Suprapubic skin (tissue), 4 donors: ENCODE measurements around the gene PDIA6. TPM values are rescaled to one million over a fixed set of nuclear protein-coding genes. Genes with fewer than 3 reads are reported as not detected.

ENCODE experiments used
- DNase-seq, 2 donors: peaks; one replicate each; pipeline ENCODE4 v3.0.0-alpha.2; 2019; ENCODE audit warnings: low spot score in 2 of 2
- H3K27ac ChIP-seq: fragments of 200-600 bp; sonication (generic); one replicate; pipeline ENCODE4 v1.5.1; 2019
- H3K27me3 ChIP-seq: fragments of 200-600 bp; sonication (generic); one replicate; pipeline ENCODE4 v1.5.1; 2019
- H3K36me3 ChIP-seq: fragments of 200-600 bp; sonication (generic); one replicate; pipeline ENCODE4 v1.5.1; 2019
- H3K4me1 ChIP-seq: fragments of 200-600 bp; sonication (generic); one replicate; pipeline ENCODE4 v1.5.1; 2019
- H3K4me3 ChIP-seq: fragments of 200-600 bp; sonication (generic); one replicate; pipeline ENCODE4 v1.5.1; 2019; ENCODE audit warnings: mild to moderate bottlenecking
- H3K9me3 ChIP-seq: fragments of 200-600 bp; sonication (generic); one replicate; pipeline ENCODE4 v1.5.1; 2019
- CTCF ChIP-seq, 2 donors: fragments of 200-600 bp in 1 of 2; fragments of 450-650 bp in 1 of 2; sonication (generic) in 1 of 2; IDR thresholded peaks; one replicate each; pipeline ENCODE4 v1.5.1; 2016 to 2019; ENCODE audit warnings: antibody characterized with exemption in 2 of 2, mild to moderate bottlenecking in 1 of 2, moderate library complexity in 1 of 2
- EP300 ChIP-seq: sonication (generic); formaldehyde crosslinking; IDR thresholded peaks from one replicate; pipeline ENCODE4 v1.6.1; 2017; ENCODE audit warnings: antibody characterized with exemption
- POLR2A ChIP-seq, 2 donors: fragments of 450-650 bp; IDR thresholded peaks; one replicate each; pipeline ENCODE4 v1.6.1; 2017; ENCODE audit warnings: antibody characterized with exemption in 2 of 2, mild to moderate bottlenecking in 2 of 2, moderate library complexity in 2 of 2
- POLR2AphosphoS5 ChIP-seq, 3 donors: sonication (generic); formaldehyde crosslinking; IDR thresholded peaks; one replicate each; pipeline ENCODE4 v1.6.1; 2017; ENCODE audit warnings: antibody characterized with exemption in 3 of 3
- WGBS: methylation state at CpG from one replicate; pipeline ENCODE4 v1.1.5; 2018; 5-methylcytosine and 5-hydroxymethylcytosine counted together
- total RNA-seq, 4 donors: library from RNA; depleted of rRNA; stranded (reverse); fragments of >200 nt; gene quantifications; one replicate each; pipeline ENCODE4 v1.1.0, GENCODE V29; 2016

PDIA6 gene
- total RNA-seq, 4 donors from 2014 or later = 40.2 to 77.5 (median 63.1) TPM

DNA sequence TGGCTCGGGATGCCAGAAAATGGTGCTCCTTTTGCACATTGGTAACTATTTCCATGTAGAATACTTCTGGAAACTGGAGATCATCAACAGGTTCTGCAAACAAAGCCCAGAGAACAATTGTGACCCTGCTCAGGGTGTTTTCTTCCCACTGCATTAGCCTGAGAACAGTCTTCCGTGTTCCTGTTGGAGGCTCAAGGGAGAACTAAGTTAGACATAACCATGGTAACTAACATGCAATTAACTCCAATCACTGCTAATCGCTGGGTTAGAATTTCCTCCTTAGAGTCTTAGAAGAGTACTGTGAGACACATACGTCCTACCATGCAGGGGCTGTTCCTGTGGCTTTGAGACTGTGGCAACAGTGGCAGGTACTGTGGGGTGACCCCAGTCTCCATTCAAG is 36.0 kb upstream of the PDIA6 start:
- 83% methylated on average over 4 of the region's 4 CpGs for WGBS
- no peaks in the 10 kb centered on the region for H3K9me3 ChIP-seq
- H3K4me1 ChIP-seq = peaks cover 6% of the 10 kb centered on the region
- H3K36me3 ChIP-seq = no peaks in the 10 kb centered on the region
- no peak for DNase-seq
- no peak overlapping the region for H3K27ac ChIP-seq
- no peak for TF ChIP-seq POLR2AphosphoS5 (IDR thresholded peaks at IDR 0.05)
- TF ChIP-seq POLR2A (IDR thresholded peaks at IDR 0.05) = no peak
- TF ChIP-seq EP300 = no peak
- no peak for TF ChIP-seq CTCF (IDR thresholded peaks at IDR 0.05)
- peaks cover 13% of the 10 kb centered on the region for H3K27me3 ChIP-seq
- H3K4me3 ChIP-seq = no peak overlapping the region

- Histone ChIP-seq H3K4me1 (peaks cover 6% of the 10 kb centered on the region), H3K27ac (no peak overlapping the region), H3K36me3 (no peaks in the 10 kb centered on the region), H3K27me3 (peaks cover 13% of the 10 kb centered on the region), H3K9me3 (no peaks in the 10 kb centered on the region), H3K4me3 (no peak overlapping the region)
- TF ChIP-seq CTCF (IDR thresholded peaks at IDR 0.05) (no peak), EP300 (no peak), POLR2AphosphoS5 (IDR thresholded peaks at IDR 0.05) (no peak), POLR2A (IDR thresholded peaks at IDR 0.05) (no peak)
- no peak for DNase-seq
- 73% methylated on average over 7 of the region's 7 CpGs for WGBS
Observed at GRCh38 chr2:10847008-10847407, 34.4 kb upstream of the PDIA6 start.

DNA sequence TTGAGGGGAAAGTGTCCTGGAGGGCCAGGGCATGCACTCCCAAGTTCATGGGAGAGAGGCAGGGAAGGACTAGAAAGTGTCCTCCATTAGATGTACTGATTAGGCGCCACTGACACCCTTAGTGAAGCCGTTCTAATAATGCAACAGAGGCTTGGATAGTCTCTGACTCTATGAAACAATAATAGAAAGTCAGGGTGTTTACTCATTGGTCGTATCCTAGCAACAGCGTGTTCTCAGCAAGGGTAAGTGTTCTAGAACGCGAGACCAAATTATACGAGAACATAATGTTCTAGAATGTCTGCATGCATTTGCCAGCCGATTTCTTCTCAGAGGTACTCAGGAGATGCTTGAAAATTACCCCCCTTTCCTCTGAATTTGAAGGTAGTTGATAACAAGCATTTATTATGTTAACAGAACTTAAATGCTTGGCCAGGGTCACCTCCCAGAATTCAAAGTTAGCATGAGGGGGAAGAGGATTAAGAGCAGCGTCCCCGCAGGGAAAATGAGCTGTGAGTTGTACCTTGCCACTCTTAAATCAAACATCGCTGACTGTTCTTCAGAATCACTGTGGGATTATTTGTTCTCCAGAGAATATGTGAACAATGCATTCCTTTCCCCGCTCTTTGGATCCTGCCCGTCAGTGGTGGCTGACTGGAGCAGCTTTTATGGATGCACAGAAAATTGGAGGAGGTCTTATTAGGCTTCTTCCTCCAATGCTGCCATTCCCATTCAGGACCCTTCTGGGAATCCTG is 33.7 kb upstream of the PDIA6 start:
- H3K36me3 ChIP-seq = no peaks in the 10 kb centered on the region
- TF ChIP-seq CTCF (IDR thresholded peaks at IDR 0.05) = no peak
- no peak for TF ChIP-seq POLR2A (IDR thresholded peaks at IDR 0.05)
- peak; percentile 82 for TF ChIP-seq EP300
- TF ChIP-seq POLR2AphosphoS5 (IDR thresholded peaks at IDR 0.05) = no peak
- no peak overlapping the region for H3K4me3 ChIP-seq
- peaks cover 6% of the 10 kb centered on the region for H3K4me1 ChIP-seq
- DNase-seq = no peak
- peaks cover 7% of the 10 kb centered on the region for H3K9me3 ChIP-seq
- H3K27me3 ChIP-seq = peaks cover 13% of the 10 kb centered on the region
- 67% methylated on average over 13 of the region's 13 CpGs for WGBS
- no peak overlapping the region for H3K27ac ChIP-seq

GRCh38 chr2:10845640-10846039 is 33.1 kb upstream of the PDIA6 start:
- H3K36me3 ChIP-seq = no peaks in the 10 kb centered on the region
- WGBS = 65% methylated on average over 4 of the region's 4 CpGs
- no peak overlapping the region for H3K4me3 ChIP-seq
- no peak overlapping the region for H3K27ac ChIP-seq
- no peak for TF ChIP-seq POLR2AphosphoS5 (IDR thresholded peaks at IDR 0.05)
- no peak for TF ChIP-seq CTCF (IDR thresholded peaks at IDR 0.05)
- no peak for TF ChIP-seq POLR2A (IDR thresholded peaks at IDR 0.05)
- TF ChIP-seq EP300 = no peak
- DNase-seq = no peak
- H3K4me1 ChIP-seq = peaks cover 6% of the 10 kb centered on the region
- H3K27me3 ChIP-seq = peaks cover 13% of the 10 kb centered on the region
- peaks cover 10% of the 10 kb centered on the region for H3K9me3 ChIP-seq

GRCh38 chr2:10844097-10844496 is 31.5 kb upstream of the PDIA6 start:
- H3K27ac ChIP-seq = no peak overlapping the region
- no peak overlapping the region for H3K4me3 ChIP-seq
- TF ChIP-seq CTCF (IDR thresholded peaks at IDR 0.05) = no peak
- no peak for TF ChIP-seq POLR2AphosphoS5 (IDR thresholded peaks at IDR 0.05)
- TF ChIP-seq EP300 = no peak
- TF ChIP-seq POLR2A (IDR thresholded peaks at IDR 0.05) = no peak
- peaks cover 10% of the 10 kb centered on the region for H3K9me3 ChIP-seq
- peaks cover 6% of the 10 kb centered on the region for H3K4me1 ChIP-seq
- WGBS = 19% methylated on average over 9 of the region's 12 CpGs
- peaks cover 24% of the 10 kb centered on the region for H3K27me3 ChIP-seq
- DNase-seq = no peak
- no peaks in the 10 kb centered on the region for H3K36me3 ChIP-seq
